Activated naive CD8-positive, alpha-beta T cell treated with anti-CD3 and anti-CD28 coated beads for 36 hours (primary cell): ENCODE results near the gene SGCA. TPM values are rescaled to one million over a fixed set of nuclear protein-coding genes. Genes with fewer than 3 reads are reported as not detected.

Source experiments
- DNase-seq: peaks from one replicate; pipeline ENCODE4 v3.0.0; 2021
- H3K27ac Mint-ChIP-seq: one replicate; pipeline ENCODE4 v1.8.0; 2022; ENCODE audit warnings: mild to moderate bottlenecking, moderate library complexity, mixed read lengths
- H3K27me3 Mint-ChIP-seq: one replicate; pipeline ENCODE4 v1.8.0; 2022; ENCODE audit warnings: mild to moderate bottlenecking, mixed read lengths
- H3K36me3 Mint-ChIP-seq: one replicate; pipeline ENCODE4 v1.8.0; 2021; ENCODE audit warnings: mild to moderate bottlenecking, mixed read lengths
- H3K4me1 Mint-ChIP-seq: one replicate; pipeline ENCODE4 v1.8.0; 2021; ENCODE audit warnings: mixed read lengths
- H3K4me3 Mint-ChIP-seq: one replicate; pipeline ENCODE4 v1.8.0; 2022; ENCODE audit warnings: mild to moderate bottlenecking, moderate library complexity, mixed read lengths
- H3K9me3 Mint-ChIP-seq: one replicate; pipeline ENCODE4 v1.8.0; 2022; ENCODE audit warnings: mixed read lengths
- total RNA-seq, 2 experiments: library from RNA; stranded (reverse); gene quantifications; one replicate each; pipeline ENCODE4 v1.2.3, GENCODE V29; 2021

SGCA gene
- total RNA-seq, 2 experiments from 2014 or later, result 0.38 TPM; not detected in 1

GRCh38 chr17:50186661-50187393 is 21.0 kb downstream of the SGCA start:
- Mint-ChIP-seq H3K27me3 (no peaks in the 10 kb centered on the region), H3K27ac (no peak overlapping the region), H3K36me3 (no peaks in the 10 kb centered on the region), H3K9me3 (no peaks in the 10 kb centered on the region), H3K4me1 (peaks cover 12% of the 10 kb centered on the region), H3K4me3 (no peak overlapping the region)
- no peak for DNase-seq

GRCh38 chr17:50187394-50187725 is 21.6 kb downstream of the SGCA start:
- DNase-seq, result no peak
- Mint-ChIP-seq H3K4me3 (no peak overlapping the region), H3K27me3 (no peaks in the 10 kb centered on the region), H3K4me1 (peaks cover 12% of the 10 kb centered on the region), H3K9me3 (no peaks in the 10 kb centered on the region), H3K27ac (no peak overlapping the region), H3K36me3 (no peaks in the 10 kb centered on the region)

GRCh38 chr17:50187751-50188530 is 22.1 kb downstream of the SGCA start:
- no peaks in the 10 kb centered on the region for H3K9me3 Mint-ChIP-seq
- no peak for DNase-seq
- H3K27me3 Mint-ChIP-seq, result no peaks in the 10 kb centered on the region
- no peak overlapping the region for H3K4me3 Mint-ChIP-seq
- no peak overlapping the region for H3K27ac Mint-ChIP-seq
- peaks cover 12% of the 10 kb centered on the region for H3K4me1 Mint-ChIP-seq
- no peaks in the 10 kb centered on the region for H3K36me3 Mint-ChIP-seq

GRCh38 chr17:50188531-50188920 is 22.7 kb downstream of the SGCA start:
- no peaks in the 10 kb centered on the region for H3K36me3 Mint-ChIP-seq
- no peak overlapping the region for H3K4me3 Mint-ChIP-seq
- no peak for DNase-seq

GRCh38 chr17:50188921-50189549 is 23.2 kb downstream of the SGCA start:
- Mint-ChIP-seq H3K4me3 (no peak overlapping the region), H3K27ac (no peak overlapping the region), H3K27me3 (no peaks in the 10 kb centered on the region), H3K4me1 (peaks cover 6% of the 10 kb centered on the region), H3K9me3 (no peaks in the 10 kb centered on the region), H3K36me3 (no peaks in the 10 kb centered on the region)
- no peak for DNase-seq

More at GRCh38 chr17:50188531-50188920, 22.7 kb downstream of the SGCA start:
- Mint-ChIP-seq H3K27ac (no peak overlapping the region), H3K9me3 (no peaks in the 10 kb centered on the region), H3K4me1 (peaks cover 11% of the 10 kb centered on the region), H3K27me3 (no peaks in the 10 kb centered on the region)

- peaks cover 4% of the 10 kb centered on the region for H3K4me1 Mint-ChIP-seq
- no peaks in the 10 kb centered on the region for H3K9me3 Mint-ChIP-seq
- H3K4me3 Mint-ChIP-seq, result no peak overlapping the region
Observed at GRCh38 chr17:50189550-50190292, 23.9 kb downstream of the SGCA start.

GRCh38 chr17:50190293-50190602 is 24.4 kb downstream of the SGCA start:
- H3K4me3 Mint-ChIP-seq, result no peak overlapping the region
- no peak for DNase-seq
- no peak overlapping the region for H3K27ac Mint-ChIP-seq
- peaks cover 4% of the 10 kb centered on the region for H3K4me1 Mint-ChIP-seq
- H3K36me3 Mint-ChIP-seq, result no peaks in the 10 kb centered on the region
- H3K27me3 Mint-ChIP-seq, result no peaks in the 10 kb centered on the region
- no peaks in the 10 kb centered on the region for H3K9me3 Mint-ChIP-seq

More at GRCh38 chr17:50189550-50190292, 23.9 kb downstream of the SGCA start:
- DNase-seq, result no peak
- Mint-ChIP-seq H3K36me3 (no peaks in the 10 kb centered on the region), H3K27me3 (no peaks in the 10 kb centered on the region), H3K27ac (no peak overlapping the region)

GRCh38 chr17:50190603-50191358 is 25.0 kb downstream of the SGCA start:
- Mint-ChIP-seq H3K27ac (no peak overlapping the region), H3K4me3 (no peak overlapping the region), H3K4me1 (peaks cover 4% of the 10 kb centered on the region), H3K27me3 (no peaks in the 10 kb centered on the region), H3K36me3 (no peaks in the 10 kb centered on the region), H3K9me3 (no peaks in the 10 kb centered on the region)
- DNase-seq, result no peak

GRCh38 chr17:50191359-50192143 is 25.7 kb downstream of the SGCA start:
- DNase-seq, result no peak
- no peak overlapping the region for H3K27ac Mint-ChIP-seq
- peaks cover 4% of the 10 kb centered on the region for H3K4me1 Mint-ChIP-seq
- no peaks in the 10 kb centered on the region for H3K9me3 Mint-ChIP-seq
- H3K36me3 Mint-ChIP-seq, result no peaks in the 10 kb centered on the region
- no peak overlapping the region for H3K4me3 Mint-ChIP-seq
- no peaks in the 10 kb centered on the region for H3K27me3 Mint-ChIP-seq

GRCh38 chr17:50192144-50192617 is 26.4 kb downstream of the SGCA start:
- Mint-ChIP-seq H3K4me3 (no peak overlapping the region), H3K27me3 (no peaks in the 10 kb centered on the region), H3K9me3 (no peaks in the 10 kb centered on the region), H3K27ac (no peak overlapping the region), H3K4me1 (peaks cover 4% of the 10 kb centered on the region), H3K36me3 (no peaks in the 10 kb centered on the region)
- DNase-seq, result no peak

- H3K4me1 Mint-ChIP-seq, result peaks cover 4% of the 10 kb centered on the region
- H3K9me3 Mint-ChIP-seq, result no peaks in the 10 kb centered on the region
- DNase-seq, result no peak
- no peaks in the 10 kb centered on the region for H3K36me3 Mint-ChIP-seq
- H3K4me3 Mint-ChIP-seq, result no peak overlapping the region
- no peak overlapping the region for H3K27ac Mint-ChIP-seq
- no peaks in the 10 kb centered on the region for H3K27me3 Mint-ChIP-seq
Observed at GRCh38 chr17:50192618-50193291, 26.9 kb downstream of the SGCA start.

GRCh38 chr17:50194140-50194933 is 28.5 kb downstream of the SGCA start:
- DNase-seq, result no peak
- Mint-ChIP-seq H3K27ac (no peak overlapping the region), H3K27me3 (peaks cover 12% of the 10 kb centered on the region), H3K4me1 (peaks cover 10% of the 10 kb centered on the region), H3K9me3 (no peaks in the 10 kb centered on the region), H3K36me3 (no peaks in the 10 kb centered on the region), H3K4me3 (no peak overlapping the region)
